HepG2 (cell line): Measurements from ENCODE around the gene GMEB2. TPM values are rescaled to one million over a fixed set of nuclear protein-coding genes. Genes with fewer than 3 reads are reported as not detected.
A peak's percentile ranks its signal among the peaks of the same experiment; 100 is the strongest.

Source experiments
- BCL6 ChIP-seq: IDR thresholded peaks from 2 replicates; pipeline ENCODE4 v1.6.1; 2016; ENCODE audit warnings: missing genetic modification reagents, missing compliant biosample characterization
- GABPA ChIP-seq, 2 experiments: IDR thresholded peaks; 2 replicates each; pipeline ENCODE4 v1.6.1; 2011 to 2016; ENCODE audit warnings: low read depth in 2 of 2, low read length in 1 of 2, missing biosample characterization in 1 of 2, missing genetic modification characterization in 1 of 2
- HDAC2 ChIP-seq: sonication (generic); formaldehyde crosslinking; IDR thresholded peaks from 2 replicates; pipeline ENCODE4 v1.4.0; 2020; ENCODE audit warnings: missing genetic modification reagents
- NR3C1 ChIP-seq: sonication (generic); formaldehyde crosslinking; IDR thresholded peaks from 2 replicates; pipeline ENCODE4 v1.4.0; 2020; ENCODE audit warnings: missing genetic modification reagents
- RFX5 ChIP-seq: IDR thresholded peaks from 2 replicates; pipeline ENCODE4 v1.6.1; 2011; ENCODE audit warnings: low read depth, low read length, improper control_type of control experiment
- RFXANK ChIP-seq: IDR thresholded peaks from 2 replicates; pipeline ENCODE4 v1.6.1; 2016
- SALL2 ChIP-seq: sonication (generic); formaldehyde crosslinking; IDR thresholded peaks from 2 replicates; pipeline ENCODE4 v1.8.1; 2023; ENCODE audit warnings: mild to moderate bottlenecking, missing genetic modification reagents, inconsistent platforms
- TFAP4 ChIP-seq: sonication (generic); IDR thresholded peaks from 2 replicates; pipeline ENCODE4 v1.6.1; 2016; ENCODE audit warnings: low read depth, borderline replicate concordance
- ZBTB37 ChIP-seq: sonication (generic); formaldehyde crosslinking; IDR thresholded peaks from 2 replicates; pipeline ENCODE4 v1.4.0; 2020; ENCODE audit warnings: mild to moderate bottlenecking, missing genetic modification reagents
- ZNF124 ChIP-seq: sonication (generic); formaldehyde crosslinking; IDR thresholded peaks from 2 replicates; pipeline ENCODE4 v1.4.0; 2020; ENCODE audit warnings: missing genetic modification reagents
- ZNF562 ChIP-seq: sonication (generic); formaldehyde crosslinking; IDR thresholded peaks from 2 replicates; pipeline ENCODE4 v1.8.0; 2022; ENCODE audit warnings: missing genetic modification reagents, borderline replicate concordance
- ZNF615 ChIP-seq: sonication (generic); formaldehyde crosslinking; IDR thresholded peaks from 2 replicates; pipeline ENCODE4 v1.5.0; 2020; ENCODE audit warnings: mild to moderate bottlenecking, missing genetic modification reagents, borderline replicate concordance
- ZNF7 ChIP-seq: IDR thresholded peaks from 2 replicates; pipeline ENCODE4 v1.6.1; 2016; ENCODE audit warnings: missing biosample characterization, missing genetic modification reagents
- ZNF790 ChIP-seq: sonication (generic); formaldehyde crosslinking; IDR thresholded peaks from 2 replicates; pipeline ENCODE4 v1.8.0; 2022; ENCODE audit warnings: missing genetic modification reagents, mild to moderate bottlenecking, borderline replicate concordance
- ZNF878 ChIP-seq: sonication (generic); formaldehyde crosslinking; IDR thresholded peaks from 2 replicates; pipeline ENCODE4 v1.8.1; 2023; ENCODE audit warnings: mild to moderate bottlenecking, missing genetic modification reagents, moderate library complexity
- polyA plus RNA-seq, 8 experiments: library from polyadenylated mRNA; depleted of rRNA in 3 of 8; stranded (reverse) in 7 of 8; unstranded in 1 of 8; fragments of >200 nt; fragmentation: Illumina TruSeq in 4 of 8; extraction: Trizol in 4 of 8; gene quantifications; 2 replicates each; pipeline versions ENCODE4 v1.2.1 to v1.2.3, GENCODE V29; 2011 to 2016; ENCODE audit warnings: low read depth in 4 of 8, missing spikeins in 1 of 8, mixed read lengths in 1 of 8; ENCODE audit not compliant: insufficient read depth in 1 of 8
- total RNA-seq, 5 experiments: library from RNA; depleted of rRNA; stranded (reverse); fragments of >200 nt; fragmentation: Illumina TruSeq; extraction: Trizol; gene quantifications; 2 replicates each; pipeline ENCODE4 v1.2.3, GENCODE V29; 2016; ENCODE audit warnings: low read depth in 1 of 5
- TF ChIP-seq, protein P1 (sequence below): IDR thresholded peaks from 2 replicates; pipeline ENCODE4 v1.6.1; 2016; ENCODE audit warnings: control low read depth
- TF ChIP-seq, protein P2 (sequence below): sonication (generic); formaldehyde crosslinking; IDR thresholded peaks from 2 replicates; pipeline ENCODE4 v1.5.0; 2020; ENCODE audit warnings: mild to moderate bottlenecking, missing genetic modification reagents, borderline replicate concordance

The GMEB2 gene
- total and polyA plus RNA-seq, 2 of the 13 experiments (the other 11 are each of a cell fraction or from before 2014, with no cell fraction given) = 10.6 to 12.4 TPM

- TF ChIP-seq ZNF790 (peak; percentile 91; the same call in 1 of the 2 replicates), ZNF878 (CRISPR knock-in tag) (peak; percentile 88), RFX5 (no peak), HDAC2 (CRISPR knock-in tag) (peak; percentile 96), BCL6 (CRISPR knock-in tag) (peak; percentile 89), ZNF7 (peak; percentile 88), SALL2 (peak; percentile 90), ZNF615 (CRISPR knock-in tag) (0 out of 2 replicates have a peak, but pooled peaks have one; percentile 58), ZNF124 (peak; percentile 99), TFAP4 (no peak; the same call in 1 of the 2 replicates), ZNF562 (peak; percentile 55; the same call in 1 of the 2 replicates), ZBTB37 (CRISPR knock-in tag) (no peak; the same call in 1 of the 2 replicates), GABPA (IDR thresholded peaks at IDR 0.05; ENCODE audit: low read depth, low read length) (peak; percentile 72), GABPA (CRISPR knock-in tag; IDR thresholded peaks at IDR 0.05; ENCODE audit: low read depth) (peak; percentile 88), NR3C1 (CRISPR knock-in tag) (peak; percentile 96), RFXANK (CRISPR knock-in tag) (peak; percentile 95; the same call in 1 of the 2 replicates)
- TF ChIP-seq, protein P1, sequence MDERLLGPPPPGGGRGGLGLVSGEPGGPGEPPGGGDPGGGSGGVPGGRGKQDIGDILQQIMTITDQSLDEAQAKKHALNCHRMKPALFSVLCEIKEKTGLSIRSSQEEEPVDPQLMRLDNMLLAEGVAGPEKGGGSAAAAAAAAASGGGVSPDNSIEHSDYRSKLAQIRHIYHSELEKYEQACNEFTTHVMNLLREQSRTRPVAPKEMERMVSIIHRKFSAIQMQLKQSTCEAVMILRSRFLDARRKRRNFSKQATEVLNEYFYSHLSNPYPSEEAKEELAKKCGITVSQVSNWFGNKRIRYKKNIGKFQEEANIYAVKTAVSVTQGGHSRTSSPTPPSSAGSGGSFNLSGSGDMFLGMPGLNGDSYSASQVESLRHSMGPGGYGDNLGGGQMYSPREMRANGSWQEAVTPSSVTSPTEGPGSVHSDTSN (CRISPR knock-in tag) = no peak; the same call in 1 of the 2 replicates
- TF ChIP-seq, protein P2, sequence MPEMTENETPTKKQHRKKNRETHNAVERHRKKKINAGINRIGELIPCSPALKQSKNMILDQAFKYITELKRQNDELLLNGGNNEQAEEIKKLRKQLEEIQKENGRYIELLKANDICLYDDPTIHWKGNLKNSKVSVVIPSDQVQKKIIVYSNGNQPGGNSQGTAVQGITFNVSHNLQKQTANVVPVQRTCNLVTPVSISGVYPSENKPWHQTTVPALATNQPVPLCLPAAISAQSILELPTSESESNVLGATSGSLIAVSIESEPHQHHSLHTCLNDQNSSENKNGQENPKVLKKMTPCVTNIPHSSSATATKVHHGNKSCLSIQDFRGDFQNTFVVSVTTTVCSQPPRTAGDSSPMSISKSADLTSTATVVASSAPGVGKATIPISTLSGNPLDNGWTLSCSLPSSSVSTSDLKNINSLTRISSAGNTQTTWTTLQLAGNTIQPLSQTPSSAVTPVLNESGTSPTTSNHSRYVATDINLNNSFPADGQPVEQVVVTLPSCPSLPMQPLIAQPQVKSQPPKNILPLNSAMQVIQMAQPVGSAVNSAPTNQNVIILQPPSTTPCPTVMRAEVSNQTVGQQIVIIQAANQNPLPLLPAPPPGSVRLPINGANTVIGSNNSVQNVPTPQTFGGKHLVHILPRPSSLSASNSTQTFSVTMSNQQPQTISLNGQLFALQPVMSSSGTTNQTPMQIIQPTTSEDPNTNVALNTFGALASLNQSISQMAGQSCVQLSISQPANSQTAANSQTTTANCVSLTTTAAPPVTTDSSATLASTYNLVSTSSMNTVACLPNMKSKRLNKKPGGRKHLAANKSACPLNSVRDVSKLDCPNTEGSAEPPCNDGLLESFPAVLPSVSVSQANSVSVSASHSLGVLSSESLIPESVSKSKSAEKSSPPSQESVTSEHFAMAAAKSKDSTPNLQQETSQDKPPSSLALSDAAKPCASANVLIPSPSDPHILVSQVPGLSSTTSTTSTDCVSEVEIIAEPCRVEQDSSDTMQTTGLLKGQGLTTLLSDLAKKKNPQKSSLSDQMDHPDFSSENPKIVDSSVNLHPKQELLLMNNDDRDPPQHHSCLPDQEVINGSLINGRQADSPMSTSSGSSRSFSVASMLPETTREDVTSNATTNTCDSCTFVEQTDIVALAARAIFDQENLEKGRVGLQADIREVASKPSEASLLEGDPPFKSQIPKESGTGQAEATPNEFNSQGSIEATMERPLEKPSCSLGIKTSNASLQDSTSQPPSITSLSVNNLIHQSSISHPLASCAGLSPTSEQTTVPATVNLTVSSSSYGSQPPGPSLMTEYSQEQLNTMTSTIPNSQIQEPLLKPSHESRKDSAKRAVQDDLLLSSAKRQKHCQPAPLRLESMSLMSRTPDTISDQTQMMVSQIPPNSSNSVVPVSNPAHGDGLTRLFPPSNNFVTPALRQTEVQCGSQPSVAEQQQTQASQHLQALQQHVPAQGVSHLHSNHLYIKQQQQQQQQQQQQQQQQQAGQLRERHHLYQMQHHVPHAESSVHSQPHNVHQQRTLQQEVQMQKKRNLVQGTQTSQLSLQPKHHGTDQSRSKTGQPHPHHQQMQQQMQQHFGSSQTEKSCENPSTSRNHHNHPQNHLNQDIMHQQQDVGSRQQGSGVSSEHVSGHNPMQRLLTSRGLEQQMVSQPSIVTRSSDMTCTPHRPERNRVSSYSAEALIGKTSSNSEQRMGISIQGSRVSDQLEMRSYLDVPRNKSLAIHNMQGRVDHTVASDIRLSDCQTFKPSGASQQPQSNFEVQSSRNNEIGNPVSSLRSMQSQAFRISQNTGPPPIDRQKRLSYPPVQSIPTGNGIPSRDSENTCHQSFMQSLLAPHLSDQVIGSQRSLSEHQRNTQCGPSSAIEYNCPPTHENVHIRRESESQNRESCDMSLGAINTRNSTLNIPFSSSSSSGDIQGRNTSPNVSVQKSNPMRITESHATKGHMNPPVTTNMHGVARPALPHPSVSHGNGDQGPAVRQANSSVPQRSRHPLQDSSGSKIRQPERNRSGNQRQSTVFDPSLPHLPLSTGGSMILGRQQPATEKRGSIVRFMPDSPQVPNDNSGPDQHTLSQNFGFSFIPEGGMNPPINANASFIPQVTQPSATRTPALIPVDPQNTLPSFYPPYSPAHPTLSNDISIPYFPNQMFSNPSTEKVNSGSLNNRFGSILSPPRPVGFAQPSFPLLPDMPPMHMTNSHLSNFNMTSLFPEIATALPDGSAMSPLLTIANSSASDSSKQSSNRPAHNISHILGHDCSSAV (CRISPR knock-in tag) = no peak
Measured at GRCh38 chr20:63653041-63653973, 26.4 kb upstream of the GMEB2 start, which contains the start of gene STMN3 (continued).
